Testis (tissue), 2 donors: ENCODE data around the gene ELFN2.
A peak's percentile ranks its signal among the peaks of the same experiment; 100 is the strongest.

Experiments used
- CTCF ChIP-seq, 3 experiments: fragments of 450-650 bp in 2 of 3; fragments of 200-600 bp in 1 of 3; sonication (generic) in 1 of 3; IDR thresholded peaks; one replicate each; pipeline ENCODE4 v1.5.1; 2016 to 2019; ENCODE audit warnings: antibody characterized with exemption in 3 of 3, mild to moderate bottlenecking in 2 of 3, moderate library complexity in 1 of 3
- POLR2A ChIP-seq: fragments of 450-650 bp; IDR thresholded peaks from one replicate; pipeline ENCODE4 v1.6.1; 2017; ENCODE audit warnings: antibody characterized with exemption, mild to moderate bottlenecking, moderate library complexity

GRCh38 chr22:37420686-37421467 is 6.4 kb downstream of the ELFN2 start:
- TF ChIP-seq CTCF (IDR thresholded peaks at IDR 0.05) (peak in 1 of 3 experiments; percentile 13), POLR2A (no peak)
